Caco-2 (cell line): ENCODE results near the gene ECT2. TPM values are rescaled to one million over a fixed set of nuclear protein-coding genes. Genes with fewer than 3 reads are reported as not detected.

Source experiments
- BruUV-seq: library from RNA; stranded (reverse); fragments of 400-500 nt; replicated peaks from 2 replicates; lab custom pipeline; 2021; lab: Mats Ljungman, UMichigan
- CTCF ChIA-PET: fragments of 300-600 bp; sonication (Branson Sonifier 250); formaldehyde crosslinking; loops from one replicate; lab custom pipeline; 2022; ENCODE audit warnings: antibody characterized with exemption; lab: Charles Lee
- POLR2A ChIA-PET: fragments of 300-600 bp; sonication (Branson Sonifier 250); formaldehyde crosslinking; loops from one replicate; lab custom pipeline; 2022; ENCODE audit warnings: antibody characterized with exemption; lab: Charles Lee
- DNase-seq, 2 experiments: peaks; one replicate each; pipeline versions ENCODE4 v3.0.0 to v3.0.0-alpha.2; 2020 to 2022
- H3K27me3 ChIP-seq: replicated peaks from 2 replicates; pipeline ENCODE4 v1.6.0; 2011; ENCODE audit warnings: low read length; ENCODE audit not compliant: control insufficient read depth, insufficient read depth
- H3K36me3 ChIP-seq: 2 replicates; pipeline ENCODE4 v1.5.1; 2011; ENCODE audit warnings: low read length; ENCODE audit not compliant: control insufficient read depth, insufficient read depth
- H3K4me1 ChIP-seq: fragments of 250-450 bp; sonication (Bioruptor Pico); 2 replicates; pipeline ENCODE4 v1.5.1; 2020; ENCODE audit warnings: mild to moderate bottlenecking
- H3K4me3 ChIP-seq: 2 replicates; pipeline ENCODE4 v1.5.1; 2011; ENCODE audit warnings: low read depth, mild to moderate bottlenecking, control low read depth, low read length
- H3K9me3 ChIP-seq: fragments of 250-450 bp; sonication (Bioruptor Pico); 2 replicates; pipeline ENCODE4 v1.5.1; 2020; ENCODE audit warnings: mild to moderate bottlenecking, moderate library complexity
- H3K27ac Mint-ChIP-seq: one replicate; pipeline ENCODE4 v1.8.0; 2022; ENCODE audit warnings: mixed read lengths; ENCODE audit not compliant: unreplicated experiment
- H3K27me3 Mint-ChIP-seq: one replicate; pipeline ENCODE4 v1.8.0; 2022; ENCODE audit warnings: mixed read lengths; ENCODE audit not compliant: insufficient read depth, unreplicated experiment
- H3K36me3 Mint-ChIP-seq: one replicate; pipeline ENCODE4 v1.8.0; 2022; ENCODE audit warnings: mild to moderate bottlenecking, mixed read lengths; ENCODE audit not compliant: insufficient read depth, unreplicated experiment
- H3K4me1 Mint-ChIP-seq: one replicate; pipeline ENCODE4 v1.8.0; 2022; ENCODE audit warnings: low read depth, mixed read lengths; ENCODE audit not compliant: unreplicated experiment
- H3K4me3 Mint-ChIP-seq: one replicate; pipeline ENCODE4 v1.8.0; 2022; ENCODE audit warnings: mild to moderate bottlenecking, moderate library complexity, mixed read lengths; ENCODE audit not compliant: unreplicated experiment
- H3K9me3 Mint-ChIP-seq: one replicate; pipeline ENCODE4 v1.8.0; 2022; ENCODE audit warnings: mixed read lengths; ENCODE audit not compliant: unreplicated experiment
- intact Hi-C: fragments of 100-400 bp; cut with micrococcal nuclease; formaldehyde crosslinking; loops from one replicate; pipeline ENCODE4 v1.10.0; 2022; ENCODE audit not compliant: unreplicated experiment
- total RNA-seq: library from RNA; stranded (reverse); gene quantifications from 2 replicates; pipeline ENCODE4 v1.2.3, GENCODE V29; 2022
- TF ChIP-seq, protein P1 (sequence below), 2 experiments: fragments of 200-600 bp in 1 of 2; IDR thresholded peaks; 1 replicate in 1 of 2; 2 replicates in 1 of 2; pipeline versions ENCODE4 v1.5.1 to v1.8.0; 2011 to 2022; ENCODE audit warnings: antibody characterized with exemption in 1 of 2, control low read depth in 1 of 2, inconsistent platforms in 1 of 2, low read depth in 1 of 2, low read length in 1 of 2, mild to moderate bottlenecking in 1 of 2, moderate library complexity in 1 of 2; ENCODE audit not compliant: insufficient read depth in 1 of 2, severe bottlenecking in 1 of 2, unreplicated experiment in 1 of 2

ECT2 gene
- total RNA-seq, 1 experiment from 2014 or later: 68.0 TPM

DNA sequence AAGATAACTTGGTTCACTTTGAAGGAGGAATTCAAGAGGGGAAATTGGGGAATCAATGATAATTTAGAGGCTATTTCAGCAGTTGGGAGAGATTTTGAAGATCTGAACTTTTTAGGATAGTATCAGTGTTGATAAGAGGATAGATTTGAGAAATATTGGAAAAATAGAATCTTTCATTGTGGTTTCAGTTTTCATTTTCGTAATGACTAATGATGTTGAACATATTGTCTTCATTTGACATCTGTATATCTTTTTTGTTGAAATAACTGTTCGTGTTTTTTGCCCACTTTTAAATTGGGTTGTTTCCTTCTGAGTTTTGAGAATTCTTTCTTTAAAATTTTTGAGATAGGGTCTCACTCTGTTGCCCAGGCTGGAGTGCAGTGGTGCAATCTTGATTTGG, 21.1 kb downstream of the ECT2 start:
- no TSS peak for BruUV-seq
- no peaks in the 10 kb centered on the region for H3K36me3 ChIP-seq
- H3K4me3 ChIP-seq: no peak overlapping the region
- H3K36me3 Mint-ChIP-seq: peaks cover 88% of the 10 kb centered on the region
- H3K4me1 ChIP-seq: no peaks in the 10 kb centered on the region
- no peaks in the 10 kb centered on the region for H3K27me3 Mint-ChIP-seq
- DNase-seq: no peak
- no peaks in the 10 kb centered on the region for H3K27me3 ChIP-seq
- H3K27ac Mint-ChIP-seq: no peak overlapping the region
- TF ChIP-seq, protein P1, sequence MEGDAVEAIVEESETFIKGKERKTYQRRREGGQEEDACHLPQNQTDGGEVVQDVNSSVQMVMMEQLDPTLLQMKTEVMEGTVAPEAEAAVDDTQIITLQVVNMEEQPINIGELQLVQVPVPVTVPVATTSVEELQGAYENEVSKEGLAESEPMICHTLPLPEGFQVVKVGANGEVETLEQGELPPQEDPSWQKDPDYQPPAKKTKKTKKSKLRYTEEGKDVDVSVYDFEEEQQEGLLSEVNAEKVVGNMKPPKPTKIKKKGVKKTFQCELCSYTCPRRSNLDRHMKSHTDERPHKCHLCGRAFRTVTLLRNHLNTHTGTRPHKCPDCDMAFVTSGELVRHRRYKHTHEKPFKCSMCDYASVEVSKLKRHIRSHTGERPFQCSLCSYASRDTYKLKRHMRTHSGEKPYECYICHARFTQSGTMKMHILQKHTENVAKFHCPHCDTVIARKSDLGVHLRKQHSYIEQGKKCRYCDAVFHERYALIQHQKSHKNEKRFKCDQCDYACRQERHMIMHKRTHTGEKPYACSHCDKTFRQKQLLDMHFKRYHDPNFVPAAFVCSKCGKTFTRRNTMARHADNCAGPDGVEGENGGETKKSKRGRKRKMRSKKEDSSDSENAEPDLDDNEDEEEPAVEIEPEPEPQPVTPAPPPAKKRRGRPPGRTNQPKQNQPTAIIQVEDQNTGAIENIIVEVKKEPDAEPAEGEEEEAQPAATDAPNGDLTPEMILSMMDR (IDR thresholded peaks at IDR 0.05; ENCODE audit: insufficient read depth in 1 of 2, low read depth in 1 of 2, low read length in 1 of 2, severe bottlenecking in 1 of 2, unreplicated experiment in 1 of 2): no peak
- no peak overlapping the region for H3K4me3 Mint-ChIP-seq
- no peaks in the 10 kb centered on the region for H3K4me1 Mint-ChIP-seq
- H3K9me3 Mint-ChIP-seq: no peaks in the 10 kb centered on the region
- no peaks in the 10 kb centered on the region for H3K9me3 ChIP-seq
- intact Hi-C loops: no loop called here
- ChIA-PET CTCF (no interaction called here), POLR2A (no interaction called here)

DNA sequence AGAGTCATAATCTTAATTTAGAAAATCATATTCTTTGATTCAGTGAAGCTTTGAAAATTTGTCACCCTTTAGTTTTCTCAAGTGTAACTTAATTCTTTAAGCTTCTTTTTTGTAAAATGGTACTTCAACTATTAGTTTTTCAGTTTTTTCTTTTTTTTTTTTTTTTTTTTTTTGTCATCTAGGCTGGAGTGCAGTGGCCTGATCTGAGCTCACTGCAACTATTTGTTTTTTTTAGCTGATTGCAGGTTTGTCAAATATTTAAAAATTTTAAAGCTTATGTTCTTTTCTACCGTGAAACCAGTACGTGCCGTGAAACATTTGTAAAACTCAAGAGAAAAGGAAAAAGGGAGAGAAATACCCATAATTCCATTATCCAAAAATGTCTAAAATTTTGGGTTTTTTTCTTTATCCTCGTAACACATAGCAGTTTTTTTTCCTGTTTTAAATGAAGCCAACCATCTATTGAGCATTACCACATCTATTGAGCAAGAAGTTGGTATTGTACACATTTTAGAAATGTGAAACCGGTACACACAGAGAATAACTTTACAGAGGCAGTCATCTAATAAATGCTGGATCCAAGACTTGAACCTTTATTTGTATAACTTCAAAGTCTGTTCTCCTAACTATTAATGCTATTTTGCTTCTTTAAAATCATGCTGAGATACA, 25.7 kb downstream of the ECT2 start:
- no peak overlapping the region for H3K27ac Mint-ChIP-seq
- H3K4me3 ChIP-seq: no peak overlapping the region
- H3K36me3 ChIP-seq: no peaks in the 10 kb centered on the region
- intact Hi-C loops: no loop called here
- no peak overlapping the region for H3K4me3 Mint-ChIP-seq
- TF ChIP-seq, protein P1 (IDR thresholded peaks at IDR 0.05; ENCODE audit: insufficient read depth in 1 of 2, low read depth in 1 of 2, low read length in 1 of 2, severe bottlenecking in 1 of 2, unreplicated experiment in 1 of 2): no peak
- H3K27me3 ChIP-seq: no peaks in the 10 kb centered on the region
- no peaks in the 10 kb centered on the region for H3K4me1 ChIP-seq
- H3K9me3 Mint-ChIP-seq: no peaks in the 10 kb centered on the region
- H3K27me3 Mint-ChIP-seq: no peaks in the 10 kb centered on the region
- ChIA-PET CTCF (no interaction called here), POLR2A (interaction anchor here (0.6 kb wide), 1 partner anchor 1769 kb away, joined by 6 read pairs; no protein-coding TSS in a partner anchor)
- BruUV-seq: no TSS peak
- no peak for DNase-seq
- no peaks in the 10 kb centered on the region for H3K9me3 ChIP-seq
- peaks cover 73% of the 10 kb centered on the region for H3K36me3 Mint-ChIP-seq
- H3K4me1 Mint-ChIP-seq: no peaks in the 10 kb centered on the region

GRCh38 chr3:172777901-172778300, 27.4 kb downstream of the ECT2 start:
- peaks cover 1% of the 10 kb centered on the region; the same call in 1 of the 2 replicates for H3K36me3 ChIP-seq
- Mint-ChIP-seq H3K27me3 (no peaks in the 10 kb centered on the region), H3K36me3 (peaks cover 62% of the 10 kb centered on the region)

More at GRCh38 chr3:172777901-172778300, 27.4 kb downstream of the ECT2 start:
- H3K4me1 ChIP-seq: no peaks in the 10 kb centered on the region
- no TSS peak for BruUV-seq
- CTCF ChIA-PET: no interaction called here
- TF ChIP-seq, protein P1 (IDR thresholded peaks at IDR 0.05; ENCODE audit: insufficient read depth in 1 of 2, low read depth in 1 of 2, low read length in 1 of 2, severe bottlenecking in 1 of 2, unreplicated experiment in 1 of 2): no peak
- no peak for DNase-seq
- H3K27me3 ChIP-seq: no peaks in the 10 kb centered on the region
- no peak overlapping the region for H3K4me3 ChIP-seq
- Mint-ChIP-seq H3K27ac (no peak overlapping the region), H3K4me1 (no peaks in the 10 kb centered on the region), H3K9me3 (no peaks in the 10 kb centered on the region), H3K4me3 (no peak overlapping the region)
- POLR2A ChIA-PET: interaction anchor here (0.6 kb wide), 2 partner anchors 27 to 241 kb away, joined by 4 to 5 read pairs; partner anchors contain the start of gene ECT2
- H3K9me3 ChIP-seq: no peaks in the 10 kb centered on the region
- intact Hi-C loops: no loop called here
